GM18507 (cell line): ENCODE results near the gene GIT2.
A peak's percentile ranks its signal among the peaks of the same experiment; 100 is the strongest.
"Not testable (repeated sequence)": the region's sequence is repeated elsewhere in the genome, so short reads cannot be mapped to it uniquely, and the experiment has no call there.

ENCODE experiments used
- DNase-seq: peaks from one replicate; pipeline ENCODE4 v3.0.0; 2011; ENCODE audit warnings: low read depth; ENCODE audit not compliant: insufficient read length; ENCODE audit errors: extremely low spot score
- FAIRE-seq: peaks from 2 replicates; lab custom pipeline; 2011; peaks lifted over from hg19 to GRCh38; lab: Jason Lieb, UNC

GIT2 gene

GRCh38 chr12:109995686-109996482 is at the start of gene GIT2:
TSS of gene GIT2 (minus strand) at chr12:109996368. CDS start at chr12:109996224, 144 bp downstream.
- DNase-seq (peak; percentile 89), FAIRE-seq (peak; percentile 83)

- FAIRE-seq: no peak
- no peak for DNase-seq
Observed at GRCh38 chr12:110042264-110042663, 46.1 kb upstream of the GIT2 start.

- FAIRE-seq (peak; percentile 26), DNase-seq (no peak)
Observed at GRCh38 chr12:110039085-110039807, 43.1 kb upstream of the GIT2 start.

- DNase-seq: no peak
- FAIRE-seq: peak; percentile 29
Observed at GRCh38 chr12:110038741-110039084, 42.5 kb upstream of the GIT2 start.

- no peak for DNase-seq
- FAIRE-seq: no peak
Observed at GRCh38 chr12:110037315-110037714, 41.1 kb upstream of the GIT2 start.

- DNase-seq (no peak), FAIRE-seq (no peak)
Observed at GRCh38 chr12:110035534-110036104, 39.5 kb upstream of the GIT2 start.

- DNase-seq: no peak
- FAIRE-seq: no peak
Observed at GRCh38 chr12:110033888-110034287, 37.7 kb upstream of the GIT2 start.

- DNase-seq (no peak), FAIRE-seq (no peak)
Observed at GRCh38 chr12:110029290-110029815, 33.2 kb upstream of the GIT2 start.

- FAIRE-seq (no peak), DNase-seq (no peak)
Observed at GRCh38 chr12:110028323-110028722, 32.2 kb upstream of the GIT2 start.

- FAIRE-seq: no peak
- DNase-seq: no peak
Observed at GRCh38 chr12:110024051-110024450, 27.9 kb upstream of the GIT2 start.

- DNase-seq (no peak), FAIRE-seq (no peak)
Observed at GRCh38 chr12:110023059-110023980, 27.2 kb upstream of the GIT2 start.

GRCh38 chr12:110020956-110021355 is 24.8 kb upstream of the GIT2 start:
- DNase-seq (no peak), FAIRE-seq (no peak)

GRCh38 chr12:110015132-110015531 is 19.0 kb upstream of the GIT2 start:
- peak; percentile 69 for FAIRE-seq
- DNase-seq: no peak

GRCh38 chr12:110012659-110013058 is 16.5 kb upstream of the GIT2 start:
- no peak for DNase-seq
- FAIRE-seq: no peak

- no peak for DNase-seq
- peak; percentile 78 for FAIRE-seq
Observed at GRCh38 chr12:110012137-110012536, 16.0 kb upstream of the GIT2 start.

GRCh38 chr12:110010853-110011723 is 14.9 kb upstream of the GIT2 start:
- FAIRE-seq (peak; percentile 84), DNase-seq (no peak)

- not testable (repeated sequence) for FAIRE-seq, DNase-seq
Observed at GRCh38 chr12:110008681-110009398, 12.7 kb upstream of the GIT2 start.

GRCh38 chr12:110007881-110008280 is 11.7 kb upstream of the GIT2 start:
- FAIRE-seq (no peak), DNase-seq (no peak)
